ENCODE data around the gene GRK2.

GRK2 gene

DNA sequence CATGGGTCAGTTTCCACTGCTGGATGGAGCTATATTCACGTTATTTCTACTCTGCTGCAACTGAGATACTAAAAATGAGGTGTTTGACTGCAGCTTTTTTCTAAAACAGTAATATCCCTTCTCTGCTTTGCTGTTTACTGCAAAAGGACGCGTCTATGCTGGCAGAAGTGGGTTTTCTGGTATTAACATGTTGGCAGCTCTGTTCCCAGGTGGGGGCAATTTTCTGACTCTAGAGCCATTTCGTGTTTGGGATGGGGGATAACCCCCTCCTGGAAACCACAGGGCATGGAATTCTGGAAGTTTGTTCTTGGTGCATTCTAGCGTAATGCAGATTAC is 4.9 kb downstream of the GRK2 start:
- in situ Hi-C loops (cut with MboI; ENCODE audit: low sequenced_read_pairs, unreplicated experiment): no loop called here
- TF ChIP-seq, protein P1, sequence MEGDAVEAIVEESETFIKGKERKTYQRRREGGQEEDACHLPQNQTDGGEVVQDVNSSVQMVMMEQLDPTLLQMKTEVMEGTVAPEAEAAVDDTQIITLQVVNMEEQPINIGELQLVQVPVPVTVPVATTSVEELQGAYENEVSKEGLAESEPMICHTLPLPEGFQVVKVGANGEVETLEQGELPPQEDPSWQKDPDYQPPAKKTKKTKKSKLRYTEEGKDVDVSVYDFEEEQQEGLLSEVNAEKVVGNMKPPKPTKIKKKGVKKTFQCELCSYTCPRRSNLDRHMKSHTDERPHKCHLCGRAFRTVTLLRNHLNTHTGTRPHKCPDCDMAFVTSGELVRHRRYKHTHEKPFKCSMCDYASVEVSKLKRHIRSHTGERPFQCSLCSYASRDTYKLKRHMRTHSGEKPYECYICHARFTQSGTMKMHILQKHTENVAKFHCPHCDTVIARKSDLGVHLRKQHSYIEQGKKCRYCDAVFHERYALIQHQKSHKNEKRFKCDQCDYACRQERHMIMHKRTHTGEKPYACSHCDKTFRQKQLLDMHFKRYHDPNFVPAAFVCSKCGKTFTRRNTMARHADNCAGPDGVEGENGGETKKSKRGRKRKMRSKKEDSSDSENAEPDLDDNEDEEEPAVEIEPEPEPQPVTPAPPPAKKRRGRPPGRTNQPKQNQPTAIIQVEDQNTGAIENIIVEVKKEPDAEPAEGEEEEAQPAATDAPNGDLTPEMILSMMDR (IDR thresholded peaks at IDR 0.05; ENCODE audit: borderline replicate concordance, control extremely low read depth, extremely low read depth, insufficient read depth, missing control alignments): no peak

DNA sequence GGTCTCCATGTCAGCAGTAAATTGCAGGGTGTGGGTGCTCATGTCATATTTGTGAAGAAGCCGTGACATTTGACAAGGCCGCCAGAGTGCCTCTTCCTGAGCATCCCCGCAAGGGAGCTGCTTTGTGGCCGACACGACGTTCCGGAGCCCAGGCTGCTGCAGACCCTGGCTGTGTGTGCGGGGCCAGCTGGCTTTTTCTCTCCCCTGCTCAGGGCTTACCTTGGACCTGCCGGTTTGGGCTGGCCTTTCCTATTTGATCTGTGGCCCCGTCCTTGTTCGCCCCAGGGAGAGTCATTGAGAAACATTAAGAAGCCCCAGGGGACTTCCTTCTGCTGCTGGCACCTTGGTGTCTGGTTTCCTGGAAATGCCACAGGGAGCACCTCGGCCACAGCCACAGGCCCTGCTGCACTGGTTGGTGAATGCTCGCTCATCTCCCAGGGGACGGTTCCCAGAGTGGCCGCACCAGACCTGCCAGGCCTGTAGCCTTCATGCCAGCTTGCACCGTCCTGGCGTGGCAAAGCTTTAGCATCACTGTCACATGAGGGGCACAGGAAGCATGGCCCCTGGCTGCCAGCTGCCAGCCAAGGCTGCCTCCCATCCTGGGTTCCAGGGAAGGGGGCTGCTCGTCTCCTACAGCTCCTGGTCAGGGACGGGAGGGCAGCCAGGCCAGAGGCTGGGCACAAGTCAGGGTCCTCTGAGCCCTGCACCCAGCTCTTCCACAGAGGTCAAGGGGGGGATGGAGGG is 5.4 kb downstream of the GRK2 start:
- in situ Hi-C loops (cut with MboI; ENCODE audit: low sequenced_read_pairs, unreplicated experiment): no loop called here
- DNase-seq (ENCODE audit: low spot score): no peak

More for the DNA sequence above, 4.9 kb downstream of the GRK2 start:
- DNase-seq (ENCODE audit: low spot score): no peak

DNA sequence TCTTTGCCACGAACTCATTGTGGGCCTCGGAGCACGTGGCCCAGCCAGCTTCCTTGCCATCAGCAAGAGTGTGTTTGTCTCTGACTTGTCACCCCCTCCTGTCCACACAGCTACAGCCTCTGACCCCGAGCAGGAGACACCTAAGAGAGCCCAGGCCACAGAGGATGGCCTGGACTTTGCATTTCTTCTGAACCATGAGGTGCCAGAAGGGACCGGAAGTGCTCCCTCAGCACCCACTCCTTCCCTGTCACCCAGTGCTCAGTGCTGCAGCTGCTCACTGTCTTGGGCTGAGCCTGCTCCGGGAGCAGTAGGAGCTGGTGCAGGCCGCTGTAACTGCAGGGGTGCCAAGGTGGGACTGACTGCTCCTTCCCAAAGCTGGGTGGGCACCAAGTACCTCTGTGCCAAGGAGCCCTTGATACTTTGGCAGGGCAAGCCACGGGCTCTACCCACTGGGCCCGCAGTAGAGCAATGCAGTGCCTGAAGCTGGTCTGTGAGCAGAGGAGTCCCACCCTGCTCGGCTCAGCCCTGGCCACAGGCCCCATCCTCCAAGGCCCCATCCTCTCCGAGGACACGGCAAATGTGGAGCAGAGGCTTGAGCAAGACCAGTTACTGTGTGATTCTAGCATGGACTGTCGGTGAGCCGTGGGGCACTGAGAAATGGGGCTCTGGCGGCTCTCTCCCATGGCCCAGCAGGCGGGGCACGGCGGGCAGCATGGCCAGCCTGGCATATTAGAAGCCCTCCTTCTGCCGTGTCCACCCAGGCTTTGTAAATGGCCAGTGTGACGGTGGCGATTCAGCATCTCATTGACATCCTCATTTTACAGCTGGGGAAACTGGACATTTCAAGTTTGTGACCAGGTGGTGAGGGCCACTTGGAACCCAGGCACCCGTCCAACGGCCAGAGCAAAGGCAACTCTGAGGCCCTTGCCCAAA is 6.3 kb downstream of the GRK2 start:
- in situ Hi-C loops (cut with MboI; ENCODE audit: low sequenced_read_pairs, unreplicated experiment): no loop called here
- TF ChIP-seq, protein P1 (IDR thresholded peaks at IDR 0.05; ENCODE audit: borderline replicate concordance, control extremely low read depth, extremely low read depth, insufficient read depth, missing control alignments): no peak
- peak; percentile 65 for DNase-seq (ENCODE audit: low spot score)

More for the DNA sequence above, 5.4 kb downstream of the GRK2 start:
- TF ChIP-seq, protein P1 (IDR thresholded peaks at IDR 0.05; ENCODE audit: borderline replicate concordance, control extremely low read depth, extremely low read depth, insufficient read depth, missing control alignments): no peak

DNA sequence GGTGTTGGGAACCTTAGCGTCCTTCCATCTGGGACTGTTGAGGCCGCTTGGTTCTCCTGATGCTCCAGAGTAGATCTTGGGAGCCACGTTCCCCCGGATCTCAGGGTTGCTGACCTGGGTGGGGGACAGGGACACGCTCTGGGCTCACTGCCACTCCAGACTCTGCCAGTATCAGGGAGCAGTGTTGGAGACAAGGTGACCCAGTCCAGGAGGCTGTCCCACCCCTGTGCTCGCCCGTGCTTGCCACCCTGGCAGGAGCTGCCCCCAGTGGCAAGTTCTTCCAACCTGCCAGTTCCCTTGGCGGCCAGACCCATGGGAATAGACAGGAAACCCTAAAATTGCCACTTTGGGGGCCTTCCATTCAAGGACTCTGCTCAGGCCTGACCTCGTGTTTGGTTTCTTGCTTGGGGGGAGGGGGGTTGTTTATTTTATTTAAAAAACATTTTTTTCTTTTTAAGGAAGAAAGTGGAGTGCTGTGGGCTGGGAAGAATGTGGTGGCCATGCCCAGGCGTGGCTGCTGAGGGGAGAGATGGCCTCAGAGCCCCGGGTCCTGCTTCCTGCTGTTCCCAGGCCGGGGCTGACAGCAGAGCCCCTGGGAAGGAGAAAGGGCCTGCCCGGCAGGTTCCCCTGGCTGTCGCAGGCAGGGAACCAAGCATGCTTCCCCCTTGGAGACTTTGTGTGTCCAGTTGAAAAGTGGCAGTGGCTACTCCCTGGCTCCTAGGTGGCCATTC is 7.2 kb downstream of the GRK2 start:
- TF ChIP-seq, protein P1 (IDR thresholded peaks at IDR 0.05; ENCODE audit: borderline replicate concordance, control extremely low read depth, extremely low read depth, insufficient read depth, missing control alignments): no peak
- no peak for DNase-seq (ENCODE audit: low spot score)
- in situ Hi-C loops (cut with MboI; ENCODE audit: low sequenced_read_pairs, unreplicated experiment): no loop called here

DNA sequence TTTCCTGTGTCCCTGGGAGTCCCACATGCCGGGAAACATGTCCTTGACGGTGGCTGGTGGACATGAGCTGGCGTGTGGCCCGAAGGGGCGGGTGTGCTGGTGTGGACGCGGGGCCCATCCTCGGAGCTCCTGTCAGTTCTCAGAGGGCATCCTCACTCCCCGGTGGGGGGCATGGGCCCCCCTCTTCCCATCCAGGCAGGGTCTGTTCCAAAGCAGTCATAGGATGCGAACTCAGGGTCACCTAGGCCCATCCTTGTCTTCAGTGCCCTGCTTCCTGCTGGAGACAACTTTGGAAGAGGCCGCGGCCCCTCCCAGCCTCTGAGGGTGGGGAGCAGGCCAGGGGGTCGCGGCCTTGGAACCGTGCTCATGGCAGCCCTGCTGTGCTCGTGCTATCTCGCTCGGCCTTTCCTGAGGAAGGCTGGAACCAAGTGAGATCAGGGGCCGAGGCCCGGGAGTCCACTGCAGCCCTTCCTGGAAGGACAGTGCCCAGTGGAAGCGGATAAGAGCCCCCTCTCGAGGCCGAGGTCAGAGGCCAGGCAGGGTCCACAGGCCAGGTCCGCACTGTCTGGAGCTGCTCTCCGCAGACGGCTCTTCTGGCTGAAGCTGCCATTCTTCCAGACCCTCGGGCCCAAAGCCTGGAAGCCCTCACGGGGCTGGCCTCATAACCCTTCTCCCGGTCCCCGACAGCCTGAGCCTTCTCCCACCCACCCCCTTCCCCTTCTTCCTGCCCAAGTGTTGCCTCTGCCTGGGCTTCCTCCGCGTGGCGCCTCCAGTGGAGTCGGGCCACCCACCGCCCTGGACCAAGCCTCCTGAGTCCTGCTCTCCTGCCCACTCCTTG is 8.7 kb downstream of the GRK2 start:
- DNase-seq (ENCODE audit: low spot score): no peak
- in situ Hi-C loops (cut with MboI; ENCODE audit: low sequenced_read_pairs, unreplicated experiment): no loop called here
- TF ChIP-seq, protein P1 (IDR thresholded peaks at IDR 0.05; ENCODE audit: borderline replicate concordance, control extremely low read depth, extremely low read depth, insufficient read depth, missing control alignments): no peak

Data from GM13976 (cell line).